ENCODE data around the gene NAPEPLD.

DNA sequence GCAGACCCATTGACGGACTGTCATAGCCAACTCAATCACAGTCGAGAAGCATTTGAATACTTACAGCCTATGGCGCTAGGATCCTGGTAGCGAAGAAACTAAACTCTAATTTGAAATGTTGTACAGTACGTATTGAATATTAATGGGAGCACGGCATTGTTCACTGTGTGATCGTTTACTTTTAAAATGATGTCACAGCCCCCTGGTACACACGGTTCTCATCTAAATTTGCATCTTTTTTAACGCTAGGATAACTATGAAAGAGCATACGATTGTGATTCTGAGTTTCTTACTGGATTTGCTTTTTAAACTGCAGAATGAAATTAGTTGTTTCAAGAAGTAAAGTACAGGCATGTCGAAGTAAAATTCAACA is 895 bp upstream of the NAPEPLD start:
- TF ChIP-seq CTCF (IDR thresholded peaks at IDR 0.05; ENCODE audit: insufficient read depth, low read depth, low read length) (no peak), EZH2 (IDR thresholded peaks at IDR 0.05; ENCODE audit: insufficient read depth, low read length) (no peak)

All from astrocyte (in vitro differentiated cells and primary cell).